OCI-LY1 (cell line): ENCODE results near the gene PTPRS.

Source experiments
- EZH2 ChIP-seq: fragments of 200-600 bp; sonication (generic), shearing (Covaris generic); IDR thresholded peaks from 2 replicates; pipeline ENCODE4 v1.8.0; 2017; ENCODE audit warnings: borderline replicate concordance, mixed run types, mild to moderate bottlenecking, antibody characterized with exemption, low read length, moderate library complexity, mixed read lengths
- TF ChIP-seq, protein P1 (sequence below): fragments of 200-600 bp; sonication (generic), shearing (Covaris generic); IDR thresholded peaks from 2 replicates; pipeline ENCODE4 v1.5.1; 2017; ENCODE audit warnings: mild to moderate bottlenecking, antibody characterized with exemption, low read length, moderate library complexity, mixed read lengths

DNA sequence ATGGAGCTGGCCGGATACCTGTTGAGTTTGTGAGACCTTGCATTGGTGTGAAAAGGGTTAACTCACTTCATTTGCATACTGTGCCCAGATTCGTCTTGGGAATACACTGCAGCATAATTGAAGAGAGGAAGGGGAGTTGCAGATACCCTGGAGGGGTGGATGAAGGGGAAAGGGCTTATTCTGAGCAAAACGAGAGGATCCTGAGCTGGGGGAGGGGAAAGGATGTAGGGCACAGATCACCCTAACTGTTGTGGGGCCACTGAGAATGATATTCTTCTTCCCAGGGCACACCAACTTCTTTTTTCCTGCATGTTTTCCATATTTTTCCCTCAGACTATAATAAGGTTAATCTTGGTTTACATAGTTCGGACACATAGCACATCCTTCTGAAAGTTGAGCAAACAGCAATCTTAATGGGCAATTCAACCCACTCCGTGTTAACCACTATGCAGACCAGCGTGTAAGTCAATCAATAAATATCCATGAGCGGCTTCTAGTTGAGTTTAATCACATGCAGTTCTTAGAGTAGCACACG is 11.7 kb upstream of the PTPRS start:
- TF ChIP-seq EZH2 = no peak
- TF ChIP-seq, protein P1, sequence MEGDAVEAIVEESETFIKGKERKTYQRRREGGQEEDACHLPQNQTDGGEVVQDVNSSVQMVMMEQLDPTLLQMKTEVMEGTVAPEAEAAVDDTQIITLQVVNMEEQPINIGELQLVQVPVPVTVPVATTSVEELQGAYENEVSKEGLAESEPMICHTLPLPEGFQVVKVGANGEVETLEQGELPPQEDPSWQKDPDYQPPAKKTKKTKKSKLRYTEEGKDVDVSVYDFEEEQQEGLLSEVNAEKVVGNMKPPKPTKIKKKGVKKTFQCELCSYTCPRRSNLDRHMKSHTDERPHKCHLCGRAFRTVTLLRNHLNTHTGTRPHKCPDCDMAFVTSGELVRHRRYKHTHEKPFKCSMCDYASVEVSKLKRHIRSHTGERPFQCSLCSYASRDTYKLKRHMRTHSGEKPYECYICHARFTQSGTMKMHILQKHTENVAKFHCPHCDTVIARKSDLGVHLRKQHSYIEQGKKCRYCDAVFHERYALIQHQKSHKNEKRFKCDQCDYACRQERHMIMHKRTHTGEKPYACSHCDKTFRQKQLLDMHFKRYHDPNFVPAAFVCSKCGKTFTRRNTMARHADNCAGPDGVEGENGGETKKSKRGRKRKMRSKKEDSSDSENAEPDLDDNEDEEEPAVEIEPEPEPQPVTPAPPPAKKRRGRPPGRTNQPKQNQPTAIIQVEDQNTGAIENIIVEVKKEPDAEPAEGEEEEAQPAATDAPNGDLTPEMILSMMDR = no peak
